COLO668 (cell line): ENCODE data around the gene TMEM135.
A peak's percentile ranks its signal among the peaks of the same experiment; 100 is the strongest.
"Not testable (repeated sequence)": the region's sequence is repeated elsewhere in the genome, so short reads cannot be mapped to it uniquely, and the experiment has no call there.

ENCODE experiments used
- DNase-seq: peaks from one replicate; lab custom pipeline; 2025; ENCODE audit not compliant: unreplicated experiment; lab: John Stamatoyannopoulos, UW

The TMEM135 gene

DNA sequence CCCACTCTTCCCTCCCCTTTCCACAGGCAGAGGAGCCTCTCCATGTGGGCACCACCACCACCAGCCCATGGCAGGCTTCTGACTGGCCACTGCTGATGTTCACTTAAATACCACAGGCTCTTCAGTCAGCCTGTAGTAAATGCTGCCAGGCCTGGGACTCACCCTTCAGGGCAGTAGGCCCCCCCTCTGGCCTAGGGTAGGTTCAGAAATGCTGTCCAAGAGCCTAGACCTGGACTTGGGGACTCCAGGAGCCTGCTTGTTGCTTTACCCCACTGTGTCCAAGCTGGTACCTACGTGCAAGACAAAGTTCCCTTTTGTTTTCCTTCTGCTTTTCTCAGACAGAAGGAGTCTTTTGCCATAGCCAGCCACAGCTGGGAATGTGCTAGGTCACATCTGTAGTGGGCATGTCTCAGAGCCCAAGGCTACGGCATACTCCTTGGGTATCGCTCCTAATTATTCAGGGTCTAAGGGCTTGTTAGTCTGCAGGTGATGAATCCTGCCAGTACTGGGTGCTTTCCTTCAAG is 38.6 kb downstream of the TMEM135 start:
- DNase-seq: no peak

GRCh38 chr11:87076874-87077429 is 39.2 kb downstream of the TMEM135 start:
- no peak for DNase-seq

- no peak for DNase-seq
Observed at GRCh38 chr11:87081358-87081757, 43.6 kb downstream of the TMEM135 start.

DNA sequence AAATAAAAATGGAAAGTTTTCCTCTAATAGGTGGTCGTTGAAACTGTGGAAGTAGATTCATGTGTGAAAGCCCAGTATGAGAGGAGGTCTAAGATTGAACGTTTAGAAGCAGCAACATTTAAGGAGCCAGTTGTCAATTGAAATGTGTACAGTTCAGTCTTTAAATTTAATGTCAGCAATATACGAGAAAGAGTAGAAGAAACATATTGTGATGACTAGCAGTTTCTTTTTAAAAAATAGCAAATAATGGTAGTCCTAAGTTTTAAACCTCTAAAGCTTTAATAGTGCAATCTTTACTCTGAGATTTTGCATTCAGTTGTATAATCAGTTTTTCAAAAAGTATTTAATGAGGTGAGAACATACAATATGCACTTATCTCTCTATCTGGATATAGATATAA is 44.9 kb downstream of the TMEM135 start:
- no peak for DNase-seq

DNA sequence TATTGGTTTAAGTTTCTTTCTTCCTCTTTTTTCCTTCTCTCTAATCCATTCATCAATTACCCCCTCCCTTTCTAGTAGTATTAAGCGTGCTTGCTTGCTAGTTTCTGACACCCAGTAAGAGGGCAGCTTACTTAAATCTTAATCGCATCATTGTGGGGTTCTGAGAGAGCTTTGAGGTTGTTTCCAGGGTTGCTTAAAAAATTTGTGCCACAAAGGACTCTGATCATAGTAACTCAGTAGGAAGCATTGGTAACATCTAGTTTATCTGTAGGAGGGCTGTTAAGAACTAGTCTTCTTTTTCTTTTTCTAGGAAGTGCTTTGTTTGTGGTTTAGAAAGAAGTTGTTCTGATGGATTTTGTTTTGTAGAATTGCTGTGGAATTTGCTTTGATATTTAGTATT is 45.3 kb downstream of the TMEM135 start:
- DNase-seq: no peak

DNA sequence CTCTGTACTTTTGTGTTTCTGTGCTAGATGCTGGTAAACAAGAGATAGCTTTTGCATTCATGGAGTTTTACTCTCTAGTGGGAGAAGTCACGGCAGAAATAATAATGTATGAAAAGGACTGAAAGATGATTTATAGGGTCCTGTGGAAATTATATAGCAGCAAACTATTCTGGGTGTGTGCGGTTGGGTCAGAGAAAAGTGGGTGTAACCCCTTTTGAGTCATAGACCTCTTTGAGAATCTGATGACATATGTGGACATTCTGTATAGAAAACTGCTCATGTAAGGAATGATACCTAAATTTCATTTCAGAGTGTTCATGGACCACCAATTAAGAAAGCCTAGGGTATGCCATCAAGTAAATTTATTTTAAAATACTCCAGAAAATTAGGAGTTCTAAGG is 54.4 kb downstream of the TMEM135 start:
- DNase-seq: no peak

- DNase-seq: no peak
Observed at GRCh38 chr11:87092567-87092966, 54.8 kb downstream of the TMEM135 start.

DNA sequence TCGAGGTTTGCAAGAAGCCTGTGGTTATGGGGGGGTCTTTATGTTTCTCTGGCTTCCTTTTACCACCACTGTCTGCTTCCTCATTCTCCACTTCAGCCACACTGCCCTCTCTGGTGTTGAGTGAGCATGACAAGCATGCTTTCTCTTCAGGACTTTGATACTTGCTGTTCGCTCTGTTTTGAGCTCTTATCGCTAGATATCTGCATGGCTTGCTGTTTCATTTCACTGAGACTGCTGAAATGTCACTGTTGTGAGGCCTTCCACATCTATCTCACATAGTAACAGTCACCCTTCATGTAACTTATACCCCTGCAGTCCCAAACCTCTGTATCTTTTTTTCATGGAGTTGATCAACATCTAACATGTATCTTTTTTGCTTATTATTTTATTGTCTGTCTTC is 59.8 kb downstream of the TMEM135 start:
- DNase-seq: peak; percentile 19

DNA sequence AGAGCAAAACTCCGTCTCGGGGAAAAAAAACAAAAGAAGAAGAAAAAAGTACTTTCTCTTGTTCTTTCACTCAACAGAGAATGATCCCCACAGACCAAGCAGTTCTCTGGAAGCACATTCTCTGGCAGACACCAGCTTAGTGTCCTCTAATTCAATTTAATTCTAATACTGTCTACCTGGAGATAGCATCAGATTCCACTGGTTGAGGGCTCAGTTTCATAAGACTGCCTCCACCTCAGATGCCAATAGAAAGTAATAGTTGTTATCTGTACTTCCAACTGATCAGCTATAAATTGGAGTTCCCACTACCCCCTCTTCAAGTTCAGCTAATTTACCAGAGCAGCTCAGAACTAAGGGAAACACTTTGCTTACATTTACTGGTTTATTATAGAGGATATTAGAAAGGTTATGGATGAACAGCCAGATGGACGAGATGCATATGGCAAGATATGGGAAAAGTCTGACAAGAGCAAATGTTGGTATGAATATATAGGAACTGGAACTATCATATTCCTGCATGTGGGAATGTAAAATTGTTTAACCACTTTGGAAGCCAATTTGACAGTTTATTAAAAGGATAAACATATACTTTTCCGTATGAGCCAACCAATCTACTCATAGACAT is 64.3 kb downstream of the TMEM135 start:
- DNase-seq: no peak

- not testable (repeated sequence) for DNase-seq
Observed at GRCh38 chr11:87105826-87106225, 68.1 kb downstream of the TMEM135 start.

GRCh38 chr11:87107379-87107778 is 69.6 kb downstream of the TMEM135 start:
- DNase-seq: not testable (repeated sequence)

GRCh38 chr11:87110443-87111131 is 72.9 kb downstream of the TMEM135 start:
- no peak for DNase-seq

- no peak for DNase-seq
Observed at GRCh38 chr11:87114093-87114492, 76.4 kb downstream of the TMEM135 start.

DNA sequence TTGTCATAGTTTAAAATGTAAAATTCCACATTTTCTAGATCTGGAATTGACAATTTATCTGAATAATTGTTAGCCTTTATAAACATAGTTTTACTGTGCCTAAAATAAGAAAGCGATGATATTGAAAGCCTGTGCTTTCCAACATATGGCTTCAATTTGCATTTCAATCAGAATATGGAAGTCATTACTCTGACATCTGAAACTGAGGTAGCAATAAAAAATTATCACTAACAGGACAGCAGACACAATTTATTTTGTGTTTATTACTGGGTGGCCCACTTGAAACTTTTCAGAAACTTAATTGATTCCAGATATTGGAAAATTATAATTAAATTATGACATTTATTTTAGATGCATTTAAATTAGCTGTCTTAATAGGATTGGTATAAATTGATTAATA is 78.5 kb downstream of the TMEM135 start:
- no peak for DNase-seq

GRCh38 chr11:87120937-87121336 is 83.2 kb downstream of the TMEM135 start:
- no peak for DNase-seq

GRCh38 chr11:87122852-87123251 is 85.1 kb downstream of the TMEM135 start:
- DNase-seq: no peak

DNA sequence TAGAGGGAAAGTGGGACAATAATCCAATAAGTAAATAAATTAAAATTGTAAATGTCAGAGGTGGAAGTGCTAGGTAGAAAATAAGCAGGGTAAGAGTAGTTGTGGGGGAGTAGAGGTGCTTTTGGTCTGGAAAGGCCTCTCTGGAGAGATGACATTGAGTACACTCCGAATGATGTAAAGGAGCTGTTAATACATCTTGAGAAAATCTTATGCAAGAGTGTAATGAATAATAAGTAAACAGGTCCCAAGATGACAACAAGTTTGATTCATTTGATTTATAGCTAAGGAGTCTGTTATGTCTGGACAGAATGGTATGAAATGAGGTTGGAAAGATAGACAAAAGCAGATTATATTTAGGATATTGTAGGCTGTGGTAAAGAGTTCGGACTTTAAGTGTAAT is 87.5 kb downstream of the TMEM135 start:
- DNase-seq: no peak

DNA sequence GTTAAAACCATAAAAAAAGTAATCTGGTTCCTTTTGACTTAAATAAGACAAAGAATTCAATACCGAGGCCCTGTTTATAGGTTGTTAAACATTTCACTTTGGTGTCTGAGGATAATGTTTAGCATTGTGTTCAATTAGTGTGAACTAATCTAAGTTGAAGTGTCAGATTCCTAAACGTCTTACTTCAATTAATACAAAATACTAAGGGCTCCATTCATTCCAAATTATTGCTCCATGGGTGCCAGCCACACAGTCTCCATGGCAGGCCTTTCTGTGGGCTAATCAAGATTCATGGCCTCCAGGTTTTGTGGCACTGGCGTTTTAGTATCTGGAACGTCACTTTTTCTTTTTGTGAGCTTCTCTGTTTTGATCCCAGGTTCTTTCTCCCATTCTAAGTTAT is 89.4 kb downstream of the TMEM135 start:
- no peak for DNase-seq

DNA sequence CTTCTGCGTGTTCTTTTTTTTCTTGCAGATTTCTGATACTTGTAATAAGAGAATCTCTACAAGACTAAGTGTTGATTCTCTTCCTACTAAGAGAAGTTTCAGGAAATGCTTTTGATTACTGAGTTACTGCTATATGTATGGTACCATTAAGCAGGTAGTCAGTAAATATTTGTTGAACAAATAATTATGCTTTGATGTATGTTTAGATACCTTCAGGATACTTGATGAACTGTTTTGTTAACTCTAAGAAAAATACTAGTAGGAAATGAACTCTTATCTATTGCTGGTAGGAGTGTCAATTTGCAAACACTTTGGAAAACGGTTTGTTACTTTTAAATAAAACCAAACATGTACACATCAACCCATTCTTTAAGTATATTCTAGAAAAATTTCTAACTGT is 90.6 kb downstream of the TMEM135 start:
- no peak for DNase-seq

GRCh38 chr11:87134524-87135106 is 96.9 kb downstream of the TMEM135 start:
- no peak for DNase-seq

DNA sequence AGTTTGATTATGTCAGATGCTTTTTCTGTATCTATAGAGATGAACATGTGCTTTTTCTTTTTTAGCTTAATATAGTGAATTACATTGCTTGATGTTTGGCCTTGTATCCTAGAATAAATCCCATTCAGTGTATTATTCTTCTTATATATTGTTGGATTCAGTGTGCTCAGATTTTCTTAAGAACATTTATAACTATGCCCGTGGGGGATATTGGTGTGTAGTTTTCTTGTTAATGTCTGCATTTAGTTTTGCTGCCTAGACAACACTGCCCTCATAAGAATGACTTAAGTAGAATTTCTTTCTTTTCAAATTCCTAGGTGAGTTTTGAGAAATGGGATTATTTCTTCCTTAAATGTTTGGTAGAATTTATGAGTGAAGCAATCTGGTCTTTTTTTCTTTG is 98.5 kb downstream of the TMEM135 start:
- no peak for DNase-seq

GRCh38 chr11:87137711-87138110 is 100.0 kb downstream of the TMEM135 start:
- no peak for DNase-seq
